OCI-LY7 (cell line): ENCODE data around the gene HOXB6. TPM values are rescaled to one million over a fixed set of nuclear protein-coding genes. Genes with fewer than 3 reads are reported as not detected.

ENCODE experiments used
- BruUV-seq: library from RNA; stranded (reverse); fragments of 400-500 nt; replicated peaks from 2 replicates; lab custom pipeline; 2021; lab: Mats Ljungman, UMichigan
- CTCF ChIA-PET: fragments of 300-600 bp; sonication (Branson Sonifier 250); formaldehyde crosslinking; loops from one replicate; lab custom pipeline; 2022; ENCODE audit warnings: antibody characterized with exemption; ENCODE audit not compliant: unreplicated experiment; lab: Charles Lee
- POLR2A ChIA-PET: fragments of 300-600 bp; sonication (Branson Sonifier 250); formaldehyde crosslinking; loops from one replicate; lab custom pipeline; 2022; ENCODE audit warnings: antibody characterized with exemption; lab: Charles Lee
- DNase-seq: peaks from one replicate; pipeline ENCODE4 v3.0.0-alpha.2; 2015; ENCODE audit warnings: low spot score
- H2AFZ ChIP-seq: fragments of 200-600 bp; sonication (generic), shearing (Covaris generic); 2 replicates; pipeline ENCODE4 v1.6.1; 2014; ENCODE audit warnings: mild to moderate bottlenecking, antibody characterized with exemption, low read length, moderate library complexity
- H3K27ac ChIP-seq: fragments of 200-600 bp; sonication (generic); 2 replicates; pipeline ENCODE4 v1.5.1; 2014; ENCODE audit warnings: mixed run types, low read depth, mild to moderate bottlenecking, moderate library complexity, low read length, inconsistent platforms; ENCODE audit not compliant: poor library complexity, severe bottlenecking
- H3K36me3 ChIP-seq: fragments of 200-600 bp; sonication (generic); 2 replicates; pipeline ENCODE4 v1.6.1; 2014; ENCODE audit warnings: mild to moderate bottlenecking, antibody characterized with exemption, low read length, moderate library complexity, mixed read lengths; ENCODE audit not compliant: insufficient read depth
- H3K4me1 ChIP-seq: fragments of 200-600 bp; sonication (generic); 2 replicates; pipeline ENCODE4 v1.5.1; 2014; ENCODE audit warnings: mild to moderate bottlenecking, low read length; ENCODE audit not compliant: insufficient read depth, poor library complexity, severe bottlenecking
- H3K4me2 ChIP-seq: fragments of 200-600 bp; sonication (generic); 2 replicates; pipeline ENCODE4 v1.6.1; 2014; ENCODE audit warnings: mild to moderate bottlenecking, low read length
- H3K4me3 ChIP-seq: fragments of 200-600 bp; sonication (generic); 2 replicates; pipeline ENCODE4 v1.5.1; 2014; ENCODE audit warnings: mild to moderate bottlenecking, low read depth, low read length; ENCODE audit not compliant: poor library complexity, severe bottlenecking
- H3K79me2 ChIP-seq: fragments of 200-600 bp; sonication (generic); 2 replicates; pipeline ENCODE4 v1.6.1; 2016; ENCODE audit warnings: low read depth, mild to moderate bottlenecking, low read length, moderate library complexity, mixed read lengths; ENCODE audit not compliant: insufficient read depth
- H3K9me2 ChIP-seq: fragments of 200-600 bp; sonication (generic); 2 replicates; pipeline ENCODE4 v1.6.1; 2016; ENCODE audit warnings: mild to moderate bottlenecking, low read length, mixed read lengths; ENCODE audit not compliant: insufficient read depth
- H3K9me3 ChIP-seq: fragments of 200-600 bp; sonication (generic); 2 replicates; pipeline ENCODE4 v1.6.1; 2014; ENCODE audit warnings: mild to moderate bottlenecking, mixed run types, low read length, mixed read lengths
- H4K20me1 ChIP-seq: fragments of 200-600 bp; sonication (generic); 2 replicates; pipeline ENCODE4 v1.6.1; 2014; ENCODE audit warnings: mild to moderate bottlenecking, antibody characterized with exemption, low read length, moderate library complexity, mixed read lengths; ENCODE audit not compliant: insufficient read depth
- CTCF ChIP-seq: fragments of 200-600 bp; sonication (generic); conservative IDR thresholded peaks from 2 replicates; pipeline ENCODE4 v1.5.1; 2014; ENCODE audit warnings: mild to moderate bottlenecking, antibody characterized with exemption, low read length, moderate library complexity, mixed read lengths
- EZH2phosphoT487 ChIP-seq: fragments of 200-600 bp; sonication (generic); IDR thresholded peaks from 2 replicates; pipeline ENCODE4 v1.6.1; 2018; ENCODE audit warnings: low read depth, borderline replicate concordance, mild to moderate bottlenecking, mixed run types, antibody characterized with exemption, low read length, moderate library complexity, mixed read lengths
- intact Hi-C: fragments of 100-400 bp; cut with micrococcal nuclease; formaldehyde crosslinking; loops from one replicate; pipeline ENCODE4 v1.10.0; 2022; ENCODE audit not compliant: unreplicated experiment
- total RNA-seq, 2 experiments: library from RNA; depleted of rRNA in 1 of 2; stranded (reverse); fragments of >200 nt in 1 of 2; shearing (Covaris generic) in 1 of 2; gene quantifications; 2 replicates each; pipeline ENCODE4 v1.2.3, GENCODE V29; 2014 to 2022

The HOXB6 gene
- total RNA-seq, 2 experiments from 2014 or later, result not detected

GRCh38 chr17:48642059-48642842 lies 37.5 kb upstream of the HOXB6 start:
- H3K79me2 ChIP-seq, result no peaks in the 10 kb centered on the region
- DNase-seq, result no peak
- TF ChIP-seq EZH2phosphoT487 (no peak), CTCF (no peak)
- no peaks in the 10 kb centered on the region for H3K9me2 ChIP-seq
- no peaks in the 10 kb centered on the region for H3K36me3 ChIP-seq
- no TSS peak for BruUV-seq
- ChIA-PET POLR2A (no interaction called here), CTCF (no interaction called here)
- no peak overlapping the region for H3K4me2 ChIP-seq
- intact Hi-C loops, result no loop called here
- no peaks in the 10 kb centered on the region for H4K20me1 ChIP-seq
- no peak overlapping the region for H2AFZ ChIP-seq
- no peaks in the 10 kb centered on the region for H3K9me3 ChIP-seq
- H3K4me3 ChIP-seq, result no peak overlapping the region
- no peak overlapping the region for H3K27ac ChIP-seq
- no peaks in the 10 kb centered on the region for H3K4me1 ChIP-seq

GRCh38 chr17:48641541-48642058 lies 36.8 kb upstream of the HOXB6 start:
- Histone ChIP-seq H3K9me3 (no peaks in the 10 kb centered on the region), H3K4me2 (no peak overlapping the region), H2AFZ (no peak overlapping the region), H3K36me3 (no peaks in the 10 kb centered on the region), H3K9me2 (no peaks in the 10 kb centered on the region), H3K4me3 (no peak overlapping the region), H4K20me1 (no peaks in the 10 kb centered on the region), H3K79me2 (no peaks in the 10 kb centered on the region), H3K27ac (no peak overlapping the region), H3K4me1 (no peaks in the 10 kb centered on the region)
- POLR2A ChIA-PET, result no interaction called here
- DNase-seq, result no peak
- CTCF ChIA-PET, result no interaction called here
- no peak for TF ChIP-seq EZH2phosphoT487
- no peak for TF ChIP-seq CTCF
- intact Hi-C loops, result no loop called here
- no TSS peak for BruUV-seq

GRCh38 chr17:48640858-48641180 lies 36.0 kb upstream of the HOXB6 start:
- no peaks in the 10 kb centered on the region for H3K4me1 ChIP-seq
- POLR2A ChIA-PET, result no interaction called here
- intact Hi-C loops, result no loop called here
- no peak overlapping the region for H3K4me3 ChIP-seq
- CTCF ChIA-PET, result interaction anchor here (0.5 kb wide), 1 partner anchor 146 kb away, joined by 3 read pairs; no protein-coding TSS in a partner anchor
- H3K9me2 ChIP-seq, result no peaks in the 10 kb centered on the region
- no peak for DNase-seq
- BruUV-seq, result no TSS peak
- no peaks in the 10 kb centered on the region for H4K20me1 ChIP-seq
- no peak for TF ChIP-seq EZH2phosphoT487
- no peak for TF ChIP-seq CTCF
- no peak overlapping the region for H3K27ac ChIP-seq
- no peak overlapping the region for H2AFZ ChIP-seq
- H3K4me2 ChIP-seq, result no peak overlapping the region
- no peaks in the 10 kb centered on the region for H3K9me3 ChIP-seq
- H3K36me3 ChIP-seq, result no peaks in the 10 kb centered on the region
- H3K79me2 ChIP-seq, result no peaks in the 10 kb centered on the region
